ENCODE data around the gene DSTYK.
"Not testable (repeated sequence)": the region's sequence is repeated elsewhere in the genome, so short reads cannot be mapped to it uniquely, and the experiment has no call there.

Gene DSTYK

DNA sequence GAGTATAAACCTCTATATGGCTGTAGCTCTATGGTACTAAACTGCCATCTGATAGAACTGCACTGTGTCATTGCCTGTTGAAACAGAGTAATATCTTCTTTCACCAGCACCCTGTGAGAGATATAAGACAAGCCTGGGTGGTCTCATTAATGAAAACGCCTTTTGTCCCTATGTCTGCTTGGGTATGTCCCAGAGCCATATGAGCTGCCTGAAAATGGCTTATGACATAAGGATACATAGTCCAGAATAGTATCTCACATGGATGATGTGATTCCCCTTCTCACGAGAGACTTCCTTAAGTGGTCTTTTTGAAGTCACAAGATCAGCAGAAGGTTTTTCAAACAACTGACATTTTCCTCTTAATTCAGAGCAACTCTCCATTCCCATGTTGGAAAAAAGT, 8.9 kb upstream of the DSTYK start:
- no peak for DNase-seq (ENCODE audit: low read depth in 4 of 4, low spot score in 1 of 4)

DNA sequence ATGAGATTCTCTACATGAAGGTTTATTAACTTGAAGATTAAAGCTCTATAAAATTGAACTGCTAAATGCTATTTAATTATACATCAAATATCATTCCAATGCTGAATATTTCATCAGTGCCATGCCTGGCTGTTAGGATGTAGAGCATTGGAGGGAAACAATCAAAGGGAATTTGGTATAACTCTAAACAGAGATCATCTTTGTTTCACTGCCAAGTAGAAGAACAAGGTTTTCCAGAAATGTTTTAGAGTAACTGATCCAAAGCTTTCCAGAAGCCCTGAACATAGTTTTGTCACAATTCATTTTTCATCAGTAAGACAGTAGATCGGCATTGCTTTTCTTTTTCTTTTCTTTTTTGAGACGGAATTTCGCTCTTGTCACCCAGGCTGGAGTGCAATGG, 5.9 kb upstream of the DSTYK start:
- DNase-seq (ENCODE audit: low read depth in 4 of 4, low spot score in 1 of 4), result no peak

DNA sequence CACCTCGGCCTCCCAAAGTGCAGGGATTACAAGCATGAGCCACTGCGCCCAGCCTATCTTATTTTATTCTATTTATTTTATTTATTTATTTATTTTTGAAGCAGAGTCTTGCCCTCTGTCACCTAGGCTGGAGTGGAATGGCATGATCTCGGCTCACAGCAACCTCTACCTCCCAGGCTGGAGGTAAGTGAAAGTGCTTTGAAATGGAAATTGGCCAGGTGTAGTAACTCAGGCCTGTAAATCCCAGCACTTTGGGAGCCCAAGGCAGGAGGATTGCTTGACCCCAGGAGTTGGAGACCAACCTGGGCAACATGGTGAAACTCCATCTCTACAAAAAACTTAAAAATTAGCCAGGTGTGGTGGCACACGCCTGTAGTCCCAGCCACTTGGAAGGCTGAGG, 5.1 kb upstream of the DSTYK start:
- no peak for DNase-seq (ENCODE audit: low read depth in 4 of 4, low spot score in 1 of 4)

DNA sequence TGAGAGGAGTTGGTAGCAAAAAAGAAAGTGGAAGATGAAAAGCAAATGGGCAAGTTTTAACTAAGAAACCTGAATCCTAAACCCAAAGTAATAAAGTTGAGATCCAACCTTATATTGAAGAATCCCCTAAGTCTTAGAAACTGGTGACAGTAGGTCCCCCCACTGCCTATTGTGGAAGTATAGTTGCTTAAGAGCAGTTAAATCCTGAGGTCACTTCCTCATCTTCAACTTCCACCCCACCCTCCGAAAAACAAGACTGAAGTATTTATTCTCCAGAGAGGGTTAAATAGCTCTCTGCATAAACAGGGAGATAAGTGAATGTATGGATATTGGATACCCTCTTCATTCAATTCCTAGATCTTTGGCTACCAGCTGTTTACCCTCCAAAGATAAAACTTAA, 3.3 kb upstream of the DSTYK start:
- DNase-seq (ENCODE audit: low read depth in 4 of 4, low spot score in 1 of 4), result no peak

DNA sequence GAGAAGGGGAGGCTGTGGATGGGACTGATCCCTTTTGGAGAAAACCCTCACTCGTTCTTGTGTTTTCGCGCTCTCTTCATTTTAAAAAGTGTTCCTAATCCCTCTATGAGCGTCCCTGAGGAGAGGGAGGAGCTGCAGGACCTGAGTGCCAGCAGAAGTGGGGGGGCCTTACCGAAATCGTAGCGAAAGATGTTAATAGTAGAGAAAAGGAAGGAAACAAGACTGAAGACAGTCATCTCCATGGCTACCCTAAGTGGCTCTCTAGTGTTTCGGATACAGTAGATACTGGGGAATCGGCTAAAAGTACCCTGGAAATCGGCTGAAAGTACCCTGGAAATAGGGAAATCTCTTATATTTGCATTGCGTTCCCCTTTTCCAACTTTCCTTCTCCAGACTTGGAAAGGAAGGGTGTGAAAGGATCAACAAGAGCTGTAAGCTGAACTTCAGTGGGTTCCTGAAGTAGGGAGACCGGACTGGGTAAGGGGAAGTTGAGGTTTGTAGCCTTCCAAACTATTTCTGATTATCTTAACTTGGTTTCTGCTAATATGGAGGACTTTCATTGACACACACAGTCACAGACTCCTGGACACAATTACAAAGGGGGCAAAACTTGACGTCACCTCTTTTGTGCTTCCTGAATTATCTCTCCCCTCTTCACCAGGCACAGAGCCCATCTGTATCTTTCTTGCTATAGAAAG, 486 bp upstream of the DSTYK start:
- no peak for DNase-seq (ENCODE audit: low read depth in 4 of 4, low spot score in 1 of 4)

DNA sequence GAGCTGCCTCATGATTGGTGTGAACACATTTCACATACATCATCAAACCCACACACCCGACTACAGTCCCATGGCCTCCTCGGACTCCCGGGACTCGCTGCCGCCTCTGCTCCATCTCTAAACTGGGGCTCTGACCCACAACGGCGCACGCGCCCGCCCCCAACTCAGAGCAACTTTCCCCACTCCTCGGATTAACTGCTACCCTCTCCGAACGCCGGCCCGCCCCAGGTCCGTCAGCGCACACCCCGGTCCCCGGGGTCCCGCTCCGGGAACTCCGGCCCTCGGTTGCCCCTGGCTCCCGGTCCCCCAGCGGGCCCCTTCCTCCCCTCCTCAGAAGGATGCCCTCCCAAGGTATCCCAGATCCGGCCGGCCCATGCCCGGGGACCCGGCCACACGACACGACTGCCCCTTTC, 740 bp downstream of the DSTYK start:
- DNase-seq (ENCODE audit: low read depth in 4 of 4, low spot score in 1 of 4), result no peak

DNA sequence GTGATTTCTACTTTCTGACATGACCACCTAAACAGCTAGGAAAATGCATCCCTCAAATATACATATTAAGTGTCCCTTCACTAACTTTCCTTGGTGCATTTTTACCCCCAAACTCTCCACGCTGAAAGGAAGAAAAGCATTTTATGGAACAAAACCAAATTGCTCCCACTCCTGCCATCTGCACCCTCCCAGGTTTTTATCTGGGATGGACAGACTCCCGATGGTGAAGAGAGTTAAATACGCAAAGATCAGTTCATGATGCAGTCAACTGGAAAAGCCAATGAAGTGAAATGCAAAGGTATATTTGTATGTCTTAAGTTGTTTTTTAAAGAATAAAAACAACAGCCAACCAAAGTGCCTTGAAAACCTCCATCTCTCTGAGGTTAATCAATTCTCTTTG, 2.7 kb downstream of the DSTYK start:
- DNase-seq (ENCODE audit: low read depth in 4 of 4, low spot score in 1 of 4), result no peak

DNA sequence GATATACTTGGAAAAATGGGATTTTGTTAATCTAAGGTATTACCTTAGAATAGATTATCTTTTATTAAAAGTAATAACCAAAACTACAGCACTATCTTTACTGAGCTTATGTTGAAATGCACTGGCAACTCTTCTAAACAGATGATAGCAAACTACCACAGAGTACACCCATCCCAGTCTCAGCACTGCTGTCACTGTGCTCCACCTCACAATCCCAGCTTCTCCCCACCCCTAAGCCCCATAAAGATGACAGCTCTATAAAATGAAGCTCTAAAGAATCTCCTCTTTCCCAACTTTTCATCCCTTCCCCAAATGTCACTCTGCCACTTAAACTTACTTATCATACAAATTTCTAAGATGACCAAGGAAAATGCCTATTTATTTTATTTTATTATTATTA, 6.4 kb downstream of the DSTYK start:
- no peak for DNase-seq (ENCODE audit: low read depth in 4 of 4, low spot score in 1 of 4)

DNA sequence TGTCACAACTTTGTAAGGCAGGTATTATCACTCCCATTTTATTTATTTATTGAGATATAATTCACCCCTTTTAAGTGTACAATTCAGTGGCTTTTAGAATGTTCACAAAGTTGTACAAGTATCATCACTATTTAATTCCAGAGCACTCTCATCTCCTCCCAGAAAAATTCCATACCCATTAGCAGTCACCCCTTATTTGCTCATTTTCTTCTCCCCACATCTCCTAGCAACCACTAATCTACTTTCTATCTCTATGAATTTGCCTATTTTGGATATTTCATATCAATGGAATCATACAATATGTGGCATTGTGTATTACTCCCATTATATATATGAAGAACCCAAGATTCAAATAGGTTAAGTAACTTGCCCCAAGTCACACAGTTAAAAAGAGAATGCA, 7.0 kb downstream of the DSTYK start:
- DNase-seq (ENCODE audit: low read depth in 4 of 4, low spot score in 1 of 4), result no peak

DNA sequence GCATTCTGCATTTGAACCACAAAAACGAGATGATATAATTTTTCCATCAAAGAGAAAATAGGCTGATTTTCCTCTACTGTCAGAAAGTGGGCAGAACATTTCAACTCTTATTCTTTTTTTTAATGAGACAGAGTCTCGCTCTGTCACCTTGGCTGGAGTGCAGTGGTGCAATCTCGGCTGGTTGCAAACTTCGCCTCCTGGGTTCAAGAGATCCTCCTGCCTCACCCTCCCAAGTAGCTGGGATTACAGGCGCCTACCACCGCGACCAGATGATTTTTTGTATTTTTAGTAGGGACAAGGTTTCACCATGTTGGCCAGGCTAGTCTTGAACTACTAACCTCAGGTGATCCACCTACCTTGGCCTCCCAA, 11.6 kb downstream of the DSTYK start:
- DNase-seq (ENCODE audit: low read depth in 4 of 4, low spot score in 1 of 4), result no peak

DNA sequence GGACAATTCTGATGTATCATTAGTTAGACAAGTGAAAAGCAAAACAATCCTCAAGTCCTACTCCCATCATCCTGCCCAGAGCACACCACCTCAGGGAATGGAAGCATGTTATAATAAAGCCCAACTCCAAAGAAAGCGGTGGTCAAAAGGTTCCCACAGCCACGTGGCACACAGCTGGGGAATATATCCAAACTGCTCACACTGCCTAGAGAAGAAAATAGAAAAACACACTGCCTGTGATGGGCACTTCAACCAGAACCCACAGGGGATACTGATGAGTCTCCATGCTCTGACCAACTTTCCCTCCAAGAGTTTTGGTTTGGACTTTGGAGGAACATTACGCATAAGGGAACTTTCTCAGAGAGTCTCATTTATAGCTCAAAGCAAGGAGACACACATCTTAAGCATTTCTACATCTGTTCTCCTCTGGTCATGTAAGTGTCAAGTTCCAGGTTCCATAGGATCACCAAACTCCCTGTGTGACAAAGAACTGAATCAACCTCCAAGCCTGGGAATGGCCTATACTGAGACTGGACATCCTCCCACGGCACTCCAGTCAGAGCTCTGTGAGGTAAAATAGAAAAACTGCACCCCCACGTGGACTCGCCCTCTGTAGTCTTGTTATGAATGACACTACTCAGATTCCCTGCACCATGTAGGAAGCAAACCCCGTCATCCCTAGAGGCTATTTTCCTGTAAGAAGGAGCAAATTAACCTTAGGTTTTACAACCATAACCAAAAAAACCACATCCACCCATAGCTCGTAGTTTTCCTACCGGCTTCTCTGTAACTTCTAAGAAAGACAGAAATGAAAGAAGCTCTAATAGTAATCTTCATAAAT, 12.2 kb downstream of the DSTYK start:
- DNase-seq (ENCODE audit: low read depth in 4 of 4, low spot score in 1 of 4), result no peak

DNA sequence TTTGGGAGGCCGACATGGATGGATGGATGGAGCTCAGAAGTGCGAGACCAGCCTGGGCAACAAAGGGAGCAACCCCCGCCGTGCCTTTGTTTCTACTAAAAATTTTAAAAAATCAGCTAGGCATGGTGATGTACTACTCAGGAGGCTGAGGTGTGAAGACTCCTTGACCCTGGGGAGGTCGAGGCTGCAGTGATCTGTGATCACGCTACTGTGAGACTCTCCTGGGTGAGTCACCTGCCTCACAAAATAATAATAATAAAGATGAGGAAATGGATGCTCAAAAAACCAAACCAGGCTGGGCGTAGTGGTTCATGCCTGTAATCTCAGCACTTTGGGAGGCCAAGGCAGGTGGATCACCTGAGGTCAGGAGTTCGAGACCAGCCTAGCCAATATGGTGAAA, 19.2 kb downstream of the DSTYK start:
- no peak for DNase-seq (ENCODE audit: low read depth in 4 of 4, low spot score in 1 of 4)

DNA sequence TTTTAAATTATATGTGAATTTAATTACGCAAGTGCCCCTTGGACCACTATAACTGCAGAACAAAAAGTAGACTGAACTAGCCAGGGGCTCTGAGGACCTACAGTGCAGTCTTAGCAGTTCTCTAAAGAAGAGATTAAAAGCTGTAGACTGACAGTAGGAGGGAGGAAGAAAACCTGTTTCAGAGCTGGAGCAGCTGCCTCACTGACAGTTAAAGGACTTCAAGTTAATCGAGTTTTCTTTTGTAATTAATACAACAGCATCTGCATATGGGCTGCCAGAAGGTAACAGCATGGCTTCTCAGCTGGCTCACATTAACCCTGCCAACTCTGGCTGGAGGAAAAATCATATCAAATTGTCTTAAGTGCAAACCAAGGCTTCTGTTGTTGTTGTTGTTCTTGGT, 19.9 kb downstream of the DSTYK start:
- DNase-seq (ENCODE audit: low read depth in 4 of 4, low spot score in 1 of 4), result no peak

DNA sequence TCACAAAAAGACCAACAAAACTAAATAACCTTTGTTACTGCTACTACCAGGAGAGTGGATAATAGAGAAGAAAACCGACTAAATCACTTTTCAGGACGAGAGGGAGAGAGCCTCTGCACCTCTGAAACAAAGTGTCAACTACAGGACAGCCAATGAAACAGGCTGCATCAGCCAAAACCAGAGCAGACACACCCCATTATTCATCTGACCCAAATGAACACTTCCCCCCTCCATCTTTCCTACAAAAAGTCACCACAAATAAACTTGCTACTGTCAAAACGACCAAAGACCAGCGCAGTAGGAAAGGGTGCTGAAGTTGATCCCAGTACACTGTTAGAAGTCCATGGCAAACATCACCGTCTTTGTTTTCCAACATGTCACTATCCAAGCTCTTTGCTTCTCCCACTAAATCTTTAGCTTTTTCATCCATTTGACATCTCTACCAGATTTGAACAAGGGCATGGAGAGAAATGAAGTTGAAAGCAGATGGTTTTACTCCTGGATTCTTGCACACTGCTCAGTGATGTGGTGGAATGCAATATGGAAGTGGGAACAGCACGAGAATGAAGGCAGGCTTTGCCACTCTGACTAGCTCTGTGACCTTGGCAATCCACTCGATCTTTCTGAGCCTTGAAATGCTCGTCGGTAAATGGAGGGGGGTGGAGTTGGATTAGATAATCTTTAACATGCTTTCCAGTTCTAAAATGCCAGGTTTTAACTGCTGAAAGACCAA, 20.5 kb downstream of the DSTYK start:
- DNase-seq (ENCODE audit: low read depth in 4 of 4, low spot score in 1 of 4), result no peak

DNA sequence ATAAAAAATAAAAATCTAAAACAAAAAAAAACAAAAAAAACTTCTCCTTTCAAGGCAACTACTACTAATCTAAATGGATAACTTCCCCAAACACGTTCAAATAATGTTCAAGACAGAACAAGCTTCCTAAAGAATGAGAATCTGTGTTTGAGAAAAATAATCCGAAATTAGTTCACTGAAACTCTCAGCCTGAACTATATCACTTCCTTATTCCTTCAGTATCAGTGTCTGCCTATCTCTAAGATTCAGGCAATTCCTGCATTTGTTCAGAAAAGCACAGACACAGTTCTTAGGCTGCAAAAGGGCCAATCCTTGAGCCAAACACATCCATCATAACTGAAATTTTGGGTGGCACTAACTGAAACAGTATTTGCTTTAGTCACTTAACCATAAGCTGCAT, 22.4 kb downstream of the DSTYK start:
- no peak for DNase-seq (ENCODE audit: low read depth in 4 of 4, low spot score in 1 of 4)

DNA sequence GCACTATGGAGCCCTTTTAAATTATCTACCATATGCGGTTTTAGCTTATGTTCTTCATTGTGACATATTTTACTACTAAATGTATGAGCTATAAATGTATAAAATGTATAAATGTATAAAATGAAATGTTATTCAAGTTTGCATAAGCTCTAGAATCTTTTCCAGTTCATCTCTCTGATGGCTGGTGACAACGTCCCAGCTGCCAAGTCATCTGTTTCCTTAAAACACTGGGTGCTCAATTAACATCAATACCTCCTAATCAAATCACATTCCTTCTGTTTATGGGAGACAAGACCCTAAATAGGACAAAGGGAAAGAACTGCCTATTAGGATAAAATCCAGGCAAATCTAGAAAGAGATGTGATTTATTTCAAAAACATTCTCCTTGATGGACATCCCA, 22.9 kb downstream of the DSTYK start:
- DNase-seq (ENCODE audit: low read depth in 4 of 4, low spot score in 1 of 4), result no peak

DNA sequence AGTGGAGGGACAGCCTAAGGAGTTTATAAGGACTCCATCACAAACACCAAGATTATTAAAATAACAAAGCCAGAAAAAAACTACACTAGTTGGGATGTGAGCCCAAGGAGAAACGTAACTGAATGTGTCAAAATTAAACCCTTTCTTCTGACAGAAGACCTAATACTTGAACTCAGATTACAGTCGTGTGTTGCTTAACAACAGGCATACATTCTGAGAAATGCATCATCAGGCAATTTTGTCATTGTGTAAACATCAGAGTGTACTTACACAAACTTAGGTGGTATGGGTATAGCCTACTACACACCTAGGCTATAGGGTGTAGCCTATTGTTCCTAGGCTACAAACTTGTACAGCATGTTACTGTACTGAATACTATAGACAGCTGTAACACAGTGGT, 23.4 kb downstream of the DSTYK start:
- no peak for DNase-seq (ENCODE audit: low read depth in 4 of 4, low spot score in 1 of 4)

DNA sequence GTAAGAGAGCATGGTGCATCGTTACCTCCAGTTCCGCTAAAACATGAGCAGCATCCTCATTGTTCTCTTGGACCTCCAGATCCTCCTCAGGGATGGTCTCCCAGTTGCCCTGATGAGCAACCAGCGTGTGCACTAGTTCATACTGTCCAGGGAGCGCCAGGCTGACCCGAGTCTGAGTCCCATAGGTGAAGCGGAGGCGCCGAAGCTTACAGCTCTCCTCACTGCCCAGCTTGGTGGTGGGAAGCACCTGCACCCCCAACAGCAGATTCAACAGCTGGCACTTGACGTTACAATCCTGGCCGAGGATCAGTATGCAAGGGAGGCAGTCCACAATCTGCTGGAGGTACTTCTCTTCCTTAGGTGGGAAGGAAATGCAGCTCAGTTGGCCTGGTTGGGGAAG, 24.1 kb downstream of the DSTYK start:
- DNase-seq (ENCODE audit: low read depth in 4 of 4, low spot score in 1 of 4), result no peak

DNA sequence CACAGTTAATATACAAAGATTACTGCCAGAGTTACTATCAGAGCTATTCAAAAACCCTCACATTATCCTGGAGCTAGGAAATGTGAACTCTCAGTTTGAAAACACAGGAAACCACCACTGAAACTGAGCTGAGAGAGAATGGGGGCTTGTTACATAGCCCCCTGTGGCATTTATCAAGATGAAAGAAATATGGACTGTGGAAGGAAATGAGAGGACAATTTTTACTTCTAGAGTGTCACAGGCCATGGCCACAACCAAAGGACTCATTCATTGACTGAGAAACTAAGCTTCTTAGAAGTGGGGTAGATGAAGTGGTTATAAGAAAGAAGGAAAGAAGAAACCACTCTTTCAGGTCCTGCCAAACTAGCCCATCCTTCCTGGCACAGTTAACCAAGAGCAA, 25.3 kb downstream of the DSTYK start:
- DNase-seq (ENCODE audit: low read depth in 4 of 4, low spot score in 1 of 4), result no peak

DNA sequence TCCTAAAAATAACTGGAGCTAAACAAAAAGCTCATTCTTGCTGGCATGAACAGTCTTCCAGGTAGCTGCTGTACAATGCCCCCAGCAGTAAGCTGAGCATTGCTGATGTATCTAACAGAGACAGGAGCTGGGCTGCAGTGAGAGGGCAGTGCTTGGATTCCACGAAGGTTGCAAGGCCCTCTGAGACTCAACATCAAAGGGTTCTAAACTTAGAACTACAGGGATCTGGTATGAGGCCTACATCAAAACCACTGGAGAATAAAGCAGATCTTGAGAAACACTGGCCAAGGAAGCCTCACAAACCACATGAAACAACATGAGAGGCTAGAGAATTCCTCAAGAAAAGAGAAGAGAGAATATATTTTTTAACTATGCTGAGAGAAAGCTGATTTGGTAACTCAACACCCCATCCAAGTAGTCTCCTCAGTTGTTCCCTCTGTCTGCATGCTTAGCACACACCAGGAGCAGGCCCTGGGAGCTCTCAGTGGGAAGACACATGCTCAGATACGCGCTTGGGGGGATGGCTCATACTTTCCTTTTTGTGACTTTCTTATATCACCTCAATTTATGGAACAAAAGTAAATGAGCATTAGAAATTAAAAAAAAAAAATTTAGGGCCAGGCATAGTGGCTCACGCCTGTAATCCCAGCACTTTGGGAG, 27.7 kb downstream of the DSTYK start:
- DNase-seq (ENCODE audit: low read depth in 4 of 4, low spot score in 1 of 4), result no peak

DNA sequence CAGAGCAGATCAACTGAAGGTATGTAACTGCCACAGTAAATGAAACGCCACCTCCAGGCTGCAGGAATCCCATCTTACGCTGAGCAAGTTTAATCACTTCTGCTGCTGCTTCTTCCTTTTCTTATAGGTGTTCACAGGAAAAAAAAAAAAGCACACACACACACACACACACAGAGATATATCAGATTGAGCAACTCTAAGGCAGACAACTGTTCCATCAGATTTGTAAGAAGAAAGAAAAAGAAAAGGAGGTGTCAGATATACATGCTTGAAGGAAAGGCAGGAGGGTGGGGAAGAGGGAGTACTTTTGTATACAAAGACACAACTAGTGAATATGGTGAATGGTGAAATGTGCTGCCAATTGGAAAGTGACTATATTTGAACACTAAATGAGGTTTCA, 28.6 kb downstream of the DSTYK start:
- no peak for DNase-seq (ENCODE audit: low read depth in 4 of 4, low spot score in 1 of 4)

DNA sequence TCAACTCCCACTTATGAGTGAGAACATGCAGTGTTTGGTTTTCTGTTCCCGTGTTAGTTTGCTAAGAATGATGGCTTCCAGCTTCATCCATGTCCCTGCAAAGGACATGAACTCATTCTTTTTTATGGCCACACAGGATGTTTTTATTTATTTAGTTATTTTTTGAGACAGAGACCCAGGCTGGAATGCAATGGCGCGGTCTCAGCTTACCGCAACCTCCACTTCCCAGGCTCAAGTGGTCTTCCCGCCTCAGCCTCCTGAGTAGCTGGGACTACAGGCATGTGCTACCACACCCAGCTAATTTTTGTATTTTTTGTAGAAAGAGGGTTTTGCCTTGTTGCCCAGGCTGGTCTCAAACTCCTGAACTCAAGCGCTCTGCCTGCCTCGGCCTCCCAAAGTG, 31.2 kb downstream of the DSTYK start:
- not testable (repeated sequence) for DNase-seq (ENCODE audit: low read depth in 4 of 4, low spot score in 1 of 4)
